ENCODE data around the gene GRK2.
A peak's percentile ranks its signal among the peaks of the same experiment; 100 is the strongest.

GRK2 gene

DNA sequence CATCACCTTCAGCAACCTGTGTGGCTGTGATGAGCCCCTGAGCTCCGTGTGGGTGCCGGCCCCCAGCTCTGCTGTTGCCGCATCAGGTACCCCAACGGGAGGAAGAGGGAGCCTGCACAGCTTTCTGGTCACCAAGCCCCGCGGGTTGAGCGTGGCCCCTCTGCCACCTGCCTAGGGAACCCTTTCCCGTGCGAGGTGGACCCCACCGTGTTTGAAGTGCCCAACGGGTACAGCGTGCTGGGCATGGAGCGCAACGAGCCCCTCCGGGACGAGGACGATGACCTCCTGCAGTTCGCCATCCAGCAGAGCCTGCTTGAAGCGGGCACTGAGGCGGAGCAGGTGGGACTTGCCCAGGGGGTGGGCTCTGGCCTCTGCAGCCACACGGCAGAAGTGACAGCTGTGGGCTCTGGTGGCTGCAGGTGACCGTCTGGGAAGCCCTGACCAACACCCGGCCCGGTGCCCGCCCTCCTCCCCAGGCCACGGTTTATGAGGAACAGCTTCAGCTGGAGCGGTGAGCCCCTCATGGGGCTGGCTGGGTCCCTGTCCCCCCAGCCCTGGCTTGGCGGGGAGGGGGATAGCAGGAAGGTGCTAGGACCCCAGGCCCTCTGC is 35.1 kb downstream of the GRK2 start:
- no peak for DNase-seq (ENCODE audit: low spot score)

DNA sequence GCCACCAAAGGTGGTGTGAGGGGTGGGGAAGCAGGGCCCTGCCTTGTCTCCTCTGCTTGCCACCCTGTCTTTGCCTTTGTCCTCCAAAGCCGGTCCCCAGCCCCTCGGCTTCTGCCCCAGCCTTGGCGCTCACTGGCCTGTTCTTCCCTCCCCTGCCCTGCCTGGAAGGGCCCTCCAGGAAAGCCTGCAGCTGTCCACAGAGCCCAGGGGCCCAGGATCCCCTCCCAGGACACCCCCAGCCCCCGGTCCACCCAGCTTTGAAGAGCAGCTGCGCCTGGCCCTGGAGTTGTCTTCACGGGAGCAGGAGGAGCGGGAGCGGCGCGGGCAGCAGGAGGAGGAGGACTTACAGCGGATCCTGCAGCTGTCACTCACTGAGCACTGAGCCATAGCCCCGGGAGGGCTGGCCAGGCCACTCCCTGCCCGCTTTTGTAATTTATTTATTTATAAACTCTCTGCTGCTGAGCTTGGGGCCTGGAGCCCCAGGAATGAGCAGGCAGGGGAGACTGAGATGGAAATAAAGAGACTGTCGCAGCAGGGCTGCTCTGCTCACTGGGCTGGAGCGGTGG is 35.8 kb downstream of the GRK2 start:
- DNase-seq (ENCODE audit: low spot score) = peak; percentile 81

DNA sequence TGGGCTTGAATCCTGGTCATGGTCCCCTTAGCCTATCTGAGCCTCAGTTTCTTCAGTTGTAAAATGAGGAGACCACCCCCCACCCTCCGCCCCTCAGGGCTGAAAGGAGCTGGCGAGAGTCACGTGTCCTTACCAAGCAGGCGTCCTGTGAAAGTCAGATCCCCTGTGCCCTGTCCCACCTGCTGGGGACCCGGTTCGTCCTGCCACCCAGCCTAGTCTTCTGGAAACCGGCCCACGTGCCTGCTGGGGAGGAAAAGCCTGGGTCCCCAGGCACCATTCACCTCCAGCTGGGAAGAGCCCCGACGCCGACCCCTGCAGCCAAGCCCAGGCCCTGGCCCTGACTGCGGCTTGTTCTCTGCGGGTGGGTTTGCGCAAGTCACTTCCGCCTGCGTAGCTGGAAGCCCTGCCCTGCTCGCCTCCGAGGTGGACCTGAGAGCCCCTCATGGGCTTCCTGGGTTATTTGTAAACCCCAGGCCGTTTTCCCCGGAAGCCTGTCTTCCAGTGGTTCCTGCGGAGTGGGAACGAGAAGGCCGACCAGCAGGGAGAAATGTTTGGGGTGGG is 36.4 kb downstream of the GRK2 start:
- no peak for DNase-seq (ENCODE audit: low spot score)

DNA sequence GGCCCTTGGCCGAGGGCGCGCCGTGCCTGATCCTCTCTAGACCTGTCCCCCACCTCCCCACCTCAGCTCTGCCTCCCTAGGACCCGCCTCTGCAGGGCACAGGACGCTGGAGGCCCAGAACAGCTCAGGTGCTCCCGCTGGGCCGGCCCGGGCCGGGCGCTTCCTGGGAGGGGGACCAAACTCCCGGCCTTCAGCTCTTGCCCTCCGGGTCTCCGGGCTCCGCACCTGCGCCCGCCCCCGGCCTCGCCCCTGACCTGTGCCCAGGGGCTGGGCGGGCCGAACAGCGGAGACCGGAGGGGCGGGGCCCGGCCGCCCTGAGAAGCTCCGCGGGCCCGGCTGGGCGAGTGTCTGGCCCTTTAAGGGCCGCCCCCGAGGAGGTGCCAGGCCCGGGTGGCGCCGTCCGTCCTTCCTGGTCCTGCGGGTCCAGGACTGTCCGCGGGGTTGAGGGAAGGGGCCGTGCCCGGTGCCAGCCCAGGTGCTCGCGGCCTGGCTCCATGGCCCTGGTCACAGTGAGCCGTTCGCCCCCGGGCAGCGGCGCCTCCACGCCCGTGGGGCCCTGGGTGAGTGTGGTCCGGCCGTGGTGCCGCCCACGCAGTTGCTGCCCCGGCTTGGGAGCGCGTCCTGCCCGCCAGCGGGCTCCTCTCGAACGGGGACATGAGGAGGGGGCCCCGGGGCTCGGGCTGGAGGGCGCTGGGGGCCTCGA is 37.0 kb downstream of the GRK2 start, which contains the start of gene SSH3:
TSS of gene SSH3 (plus strand) at position 399 of the 703 bp plus-strand sequence. CDS start at position 495, 96 bp downstream.
- DNase-seq (ENCODE audit: low spot score) = peak; percentile 83

DNA sequence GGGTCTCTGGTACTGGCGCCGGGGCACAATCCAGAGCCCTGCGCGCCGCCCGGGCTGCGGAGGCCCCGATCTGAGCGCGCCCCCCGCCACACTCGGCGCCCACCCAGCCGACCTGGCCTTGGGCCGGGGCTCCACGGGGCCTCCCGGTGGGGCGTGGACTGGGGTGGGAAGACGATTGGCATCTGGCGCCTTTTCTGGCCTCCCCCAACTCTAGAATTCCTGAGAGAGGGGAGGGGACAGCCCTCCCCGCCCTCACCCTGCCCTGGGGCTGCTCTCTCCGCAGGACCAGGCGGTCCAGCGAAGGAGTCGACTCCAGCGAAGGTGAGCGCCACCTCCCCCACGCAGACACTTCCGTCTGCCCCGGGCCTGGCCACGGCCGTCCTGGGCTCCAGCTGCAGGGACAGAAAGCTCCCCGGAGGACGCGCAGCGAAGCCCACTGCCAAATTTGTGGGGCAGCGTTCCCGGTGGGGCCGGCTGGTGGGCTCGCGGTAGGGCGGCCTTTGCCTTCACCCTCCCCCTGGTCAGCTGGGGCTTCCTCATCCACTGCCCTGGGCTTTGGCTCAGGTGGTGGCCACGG is 37.6 kb downstream of the GRK2 start:
- DNase-seq (ENCODE audit: low spot score) = peak; percentile 41

DNA sequence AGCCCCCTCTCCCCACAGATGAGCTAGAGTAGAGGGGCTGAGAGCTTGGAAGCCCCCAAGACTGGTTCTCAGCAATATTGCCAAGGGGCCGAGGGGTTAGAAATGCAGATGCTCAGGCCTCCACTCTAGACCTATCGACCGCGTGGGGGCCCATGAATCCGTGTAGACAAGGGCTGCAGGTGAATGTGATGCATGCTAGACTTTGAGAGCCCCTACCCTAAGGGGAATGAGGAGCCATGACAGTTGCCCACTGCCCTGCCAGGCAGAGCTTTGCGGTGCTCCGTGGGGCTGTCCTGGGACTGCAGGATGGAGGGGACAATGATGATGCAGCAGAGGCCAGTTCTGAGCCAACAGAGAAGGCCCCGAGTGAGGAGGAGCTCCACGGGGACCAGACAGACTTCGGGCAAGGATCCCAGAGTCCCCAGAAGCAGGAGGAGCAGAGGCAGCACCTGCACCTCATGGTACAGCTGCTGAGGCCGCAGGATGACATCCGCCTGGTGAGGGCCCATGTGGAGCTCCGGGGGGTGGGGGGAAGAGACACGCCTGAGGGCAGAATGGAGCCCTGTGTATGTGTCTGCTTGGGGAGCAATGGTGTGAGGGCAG is 38.3 kb downstream of the GRK2 start:
- DNase-seq (ENCODE audit: low spot score) = no peak

DNA sequence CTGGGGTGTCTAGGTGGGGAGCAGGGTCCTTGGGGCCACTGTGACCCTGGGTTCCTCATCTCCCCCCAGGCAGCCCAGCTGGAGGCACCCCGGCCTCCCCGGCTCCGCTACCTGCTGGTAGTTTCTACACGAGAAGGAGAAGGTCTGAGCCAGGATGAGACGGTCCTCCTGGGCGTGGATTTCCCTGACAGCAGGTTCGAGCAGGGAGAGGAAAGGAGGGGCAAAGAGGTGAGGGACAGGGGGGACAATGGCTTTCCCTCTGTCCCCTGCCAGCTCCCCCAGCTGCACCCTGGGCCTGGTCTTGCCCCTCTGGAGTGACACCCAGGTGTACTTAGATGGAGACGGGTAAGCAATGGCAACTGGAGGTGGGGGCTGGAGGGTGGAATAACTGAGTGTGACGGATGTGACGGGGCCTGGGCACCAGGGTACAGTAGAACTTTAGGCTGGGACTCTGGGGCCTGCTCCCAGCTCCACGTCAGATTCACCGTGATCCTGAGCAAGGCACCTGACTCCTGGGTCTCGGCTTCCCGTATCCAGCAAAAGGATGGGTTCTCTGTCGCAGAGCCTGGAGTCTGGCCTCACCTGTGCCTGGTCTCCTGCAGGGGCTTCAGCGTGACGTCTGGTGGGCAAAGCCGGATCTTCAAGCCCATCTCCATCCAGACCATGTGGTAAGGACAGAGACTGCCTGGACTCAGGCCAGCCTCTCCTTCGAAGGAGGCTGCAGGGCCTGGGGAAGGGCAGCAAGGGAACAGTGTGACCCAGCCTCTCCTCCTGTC is 40.7 kb downstream of the GRK2 start:
- DNase-seq (ENCODE audit: low spot score) = no peak

DNA sequence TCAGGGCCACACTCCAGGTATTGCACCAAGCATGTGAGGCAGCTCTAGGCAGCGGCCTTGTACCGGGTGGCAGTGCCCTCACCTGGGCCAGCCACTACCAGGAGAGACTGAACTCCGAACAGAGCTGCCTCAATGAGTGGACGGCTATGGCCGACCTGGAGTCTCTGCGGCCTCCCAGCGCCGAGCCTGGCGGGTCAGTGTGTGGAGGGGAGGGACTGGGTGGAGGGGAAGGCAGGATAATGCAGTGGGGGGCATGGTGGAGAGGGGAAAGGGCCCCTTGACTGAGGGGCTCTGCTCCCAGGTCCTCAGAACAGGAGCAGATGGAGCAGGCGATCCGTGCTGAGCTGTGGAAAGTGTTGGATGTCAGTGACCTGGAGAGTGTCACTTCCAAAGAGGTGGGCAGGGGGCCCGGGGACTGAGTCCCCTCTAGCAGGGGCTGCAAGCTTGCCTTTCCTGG is 41.3 kb downstream of the GRK2 start:
- no peak for DNase-seq (ENCODE audit: low spot score)

DNA sequence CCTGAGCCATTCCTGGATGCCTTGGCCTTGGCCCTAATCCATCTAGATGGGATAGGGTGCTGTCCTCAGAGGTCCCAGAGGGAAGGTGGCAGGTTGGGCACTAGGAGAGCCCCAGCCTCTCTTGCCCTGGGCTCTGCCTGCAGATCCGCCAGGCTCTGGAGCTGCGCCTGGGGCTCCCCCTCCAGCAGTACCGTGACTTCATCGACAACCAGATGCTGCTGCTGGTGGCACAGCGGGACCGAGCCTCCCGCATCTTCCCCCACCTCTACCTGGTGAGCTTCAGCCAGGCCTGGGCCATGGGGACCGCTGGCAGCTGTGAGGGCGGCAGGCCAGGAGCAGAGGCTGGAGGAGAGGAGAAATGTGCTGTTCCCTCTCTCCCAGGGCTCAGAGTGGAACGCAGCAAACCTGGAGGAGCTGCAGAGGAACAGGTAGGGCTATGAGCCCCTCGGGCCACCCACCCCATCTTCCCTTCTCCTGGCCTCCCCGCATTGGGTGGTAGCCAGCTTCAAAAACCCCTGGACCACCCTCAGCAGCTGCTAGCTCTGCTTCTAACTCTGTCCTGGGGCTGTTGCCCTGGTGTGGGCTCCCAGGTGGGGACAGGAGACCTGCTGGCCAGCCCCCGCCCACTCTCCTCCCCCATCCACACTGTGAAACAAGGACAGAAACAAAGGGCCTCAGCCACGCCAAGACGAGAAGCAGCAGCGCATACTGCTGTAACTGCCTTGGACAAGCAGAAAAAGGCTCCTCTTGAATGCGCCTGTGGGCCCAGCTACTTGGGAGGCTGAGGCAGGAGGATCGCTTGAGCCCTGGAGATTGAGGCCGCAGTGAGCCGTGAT is 42.0 kb downstream of the GRK2 start:
- no peak for DNase-seq (ENCODE audit: low spot score)

DNA sequence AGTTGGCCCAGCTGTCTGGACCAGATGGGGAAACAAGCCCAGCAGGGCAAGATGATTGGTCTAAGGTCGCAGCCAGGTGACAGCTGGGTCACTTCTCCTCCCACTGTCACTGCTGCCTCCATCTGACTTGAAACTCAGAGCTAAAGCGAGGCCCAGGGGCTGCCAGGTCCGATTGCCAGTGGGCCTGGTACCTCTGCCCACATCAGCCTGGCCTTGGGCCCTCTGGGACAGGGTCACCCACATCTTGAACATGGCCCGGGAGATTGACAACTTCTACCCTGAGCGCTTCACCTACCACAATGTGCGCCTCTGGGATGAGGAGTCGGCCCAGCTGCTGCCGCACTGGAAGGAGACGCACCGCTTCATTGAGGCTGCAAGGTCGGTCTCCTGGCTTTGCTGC is 42.9 kb downstream of the GRK2 start:
- DNase-seq (ENCODE audit: low spot score) = no peak

DNA sequence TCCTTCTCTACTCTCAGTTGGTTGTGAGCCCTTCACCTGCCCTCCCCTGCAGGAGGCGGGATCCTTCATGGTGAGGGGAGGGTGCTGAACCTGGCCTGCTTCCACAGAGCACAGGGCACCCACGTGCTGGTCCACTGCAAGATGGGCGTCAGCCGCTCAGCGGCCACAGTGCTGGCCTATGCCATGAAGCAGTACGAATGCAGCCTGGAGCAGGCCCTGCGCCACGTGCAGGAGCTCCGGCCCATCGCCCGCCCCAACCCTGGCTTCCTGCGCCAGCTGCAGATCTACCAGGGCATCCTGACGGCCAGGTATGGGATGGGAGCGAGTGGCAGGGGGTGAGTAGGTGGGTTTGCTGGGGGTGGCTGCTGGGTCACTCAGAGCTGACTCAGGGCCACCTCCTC is 43.4 kb downstream of the GRK2 start:
- DNase-seq (ENCODE audit: low spot score) = no peak

DNA sequence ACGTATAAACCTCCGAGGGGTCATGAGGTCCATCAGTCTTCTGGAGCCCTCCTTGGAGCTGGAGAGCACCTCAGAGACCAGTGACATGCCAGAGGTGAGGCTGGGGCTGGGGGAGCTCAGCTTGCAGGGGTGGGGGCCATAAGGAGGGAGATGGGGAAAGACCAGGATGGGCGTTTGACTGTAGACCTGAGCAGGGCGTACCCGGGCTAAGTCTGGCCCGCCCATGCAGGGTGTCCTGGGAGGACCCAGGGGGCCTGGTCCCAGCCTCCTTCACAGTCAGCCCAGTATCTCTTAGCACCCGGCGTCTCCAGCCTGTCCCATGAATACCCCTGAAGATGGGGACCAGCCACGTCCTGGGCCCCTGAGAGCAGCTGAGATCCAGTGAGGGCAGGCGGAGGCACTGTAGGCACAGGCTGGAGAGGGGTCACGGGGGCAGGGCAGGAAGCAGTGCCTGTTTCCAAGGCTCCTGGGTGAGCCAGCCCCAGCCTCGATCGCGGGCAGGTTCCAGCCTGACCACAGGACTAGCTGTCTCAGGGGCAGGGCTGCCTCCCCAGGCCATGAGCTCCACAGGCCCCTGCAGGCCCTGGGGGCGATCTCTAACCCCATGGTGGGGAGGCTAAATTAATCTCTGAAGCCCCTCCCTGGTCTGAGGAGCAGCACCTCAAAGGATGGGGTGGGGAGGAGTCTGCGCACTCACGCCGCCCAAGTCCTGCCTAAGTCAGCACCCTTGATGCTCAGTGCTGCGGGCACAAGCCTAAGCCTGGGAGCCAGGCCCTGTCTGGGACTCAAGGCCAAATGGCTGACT is 44.2 kb downstream of the GRK2 start:
- no peak for DNase-seq (ENCODE audit: low spot score)

DNA sequence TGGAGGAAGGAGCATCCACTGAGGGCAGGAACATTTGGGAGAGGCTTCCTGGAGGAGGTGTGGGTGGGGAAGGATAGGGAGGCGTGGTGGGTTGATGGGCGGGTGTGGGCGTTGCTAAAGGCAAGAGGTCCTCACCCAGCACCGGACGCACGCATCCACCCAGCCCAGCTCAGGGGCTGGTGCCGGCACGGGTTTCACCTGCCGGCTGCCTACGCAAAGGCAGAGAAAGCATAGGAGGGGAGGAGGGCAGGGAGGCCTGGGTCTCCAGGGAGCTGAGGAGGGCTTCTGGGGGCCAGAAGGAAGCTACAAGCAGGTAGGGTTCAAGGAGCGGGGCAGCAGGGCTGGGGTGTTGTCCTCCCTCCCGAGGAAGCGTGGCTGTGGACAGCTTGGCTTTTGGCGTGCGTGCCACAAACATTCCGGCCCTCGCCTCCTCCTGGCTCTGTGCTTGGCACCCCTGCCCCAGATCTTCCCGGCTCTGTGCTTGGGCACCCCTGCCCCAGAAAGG is 44.8 kb downstream of the GRK2 start:
- no peak for DNase-seq (ENCODE audit: low spot score)

DNA sequence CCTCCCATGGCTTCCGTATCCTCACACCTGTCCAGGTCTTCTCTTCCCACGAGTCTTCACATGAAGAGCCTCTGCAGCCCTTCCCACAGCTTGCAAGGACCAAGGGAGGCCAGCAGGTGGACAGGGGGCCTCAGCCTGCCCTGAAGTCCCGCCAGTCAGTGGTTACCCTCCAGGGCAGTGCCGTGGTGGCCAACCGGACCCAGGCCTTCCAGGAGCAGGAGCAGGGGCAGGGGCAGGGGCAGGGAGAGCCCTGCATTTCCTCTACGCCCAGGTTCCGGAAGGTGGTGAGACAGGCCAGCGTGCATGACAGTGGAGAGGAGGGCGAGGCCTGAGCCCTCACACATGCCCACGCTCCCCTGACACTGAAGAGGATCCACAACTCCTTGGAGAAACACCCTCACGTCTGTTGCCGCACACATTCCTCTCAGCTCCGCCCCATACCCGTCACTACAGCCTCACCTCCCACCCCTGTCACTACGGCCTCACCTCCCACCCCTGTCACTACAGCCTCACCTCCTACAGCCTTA is 45.3 kb downstream of the GRK2 start:
- no peak for DNase-seq (ENCODE audit: low spot score)

DNA sequence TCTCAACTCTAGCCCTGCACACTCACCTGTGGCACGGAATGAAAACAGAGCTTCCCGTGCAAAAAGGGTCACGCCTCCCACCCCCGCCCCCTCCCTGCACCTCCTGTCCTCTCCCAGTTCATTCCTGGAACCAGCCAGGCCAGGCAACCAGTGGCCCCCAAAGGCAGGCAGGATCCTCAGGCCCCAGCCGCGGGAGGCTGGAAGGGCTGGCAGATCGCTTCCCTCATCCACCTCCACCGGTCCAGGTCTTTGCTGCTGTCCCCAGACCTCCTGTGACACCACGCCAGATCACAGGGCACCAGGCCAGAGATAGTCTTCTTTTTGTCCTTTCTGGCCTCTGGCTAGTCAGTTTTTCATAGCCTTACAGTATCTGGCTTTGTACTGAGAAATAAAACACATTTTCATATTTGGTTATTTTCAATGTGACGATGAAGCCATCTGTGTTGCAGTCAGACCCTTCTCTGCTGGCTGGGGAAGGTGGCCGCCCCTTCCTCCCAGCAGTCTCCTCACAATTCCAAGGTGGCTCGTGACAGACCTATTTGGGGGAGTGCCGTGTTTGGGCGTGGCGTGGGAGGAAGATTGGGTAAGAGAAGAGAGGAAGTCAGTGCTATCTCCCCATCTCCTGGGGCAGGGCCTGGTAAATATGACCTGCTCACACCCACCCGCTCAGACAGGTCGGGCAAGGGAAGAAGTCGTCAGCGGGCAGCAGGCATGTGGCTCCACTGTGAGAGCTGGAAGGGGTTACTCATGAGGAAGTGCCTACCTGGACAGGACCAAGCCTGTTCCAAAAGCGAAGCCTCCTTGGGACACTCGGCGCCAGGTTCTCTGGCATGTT is 46.1 kb downstream of the GRK2 start:
- no peak for DNase-seq (ENCODE audit: low spot score)

DNA sequence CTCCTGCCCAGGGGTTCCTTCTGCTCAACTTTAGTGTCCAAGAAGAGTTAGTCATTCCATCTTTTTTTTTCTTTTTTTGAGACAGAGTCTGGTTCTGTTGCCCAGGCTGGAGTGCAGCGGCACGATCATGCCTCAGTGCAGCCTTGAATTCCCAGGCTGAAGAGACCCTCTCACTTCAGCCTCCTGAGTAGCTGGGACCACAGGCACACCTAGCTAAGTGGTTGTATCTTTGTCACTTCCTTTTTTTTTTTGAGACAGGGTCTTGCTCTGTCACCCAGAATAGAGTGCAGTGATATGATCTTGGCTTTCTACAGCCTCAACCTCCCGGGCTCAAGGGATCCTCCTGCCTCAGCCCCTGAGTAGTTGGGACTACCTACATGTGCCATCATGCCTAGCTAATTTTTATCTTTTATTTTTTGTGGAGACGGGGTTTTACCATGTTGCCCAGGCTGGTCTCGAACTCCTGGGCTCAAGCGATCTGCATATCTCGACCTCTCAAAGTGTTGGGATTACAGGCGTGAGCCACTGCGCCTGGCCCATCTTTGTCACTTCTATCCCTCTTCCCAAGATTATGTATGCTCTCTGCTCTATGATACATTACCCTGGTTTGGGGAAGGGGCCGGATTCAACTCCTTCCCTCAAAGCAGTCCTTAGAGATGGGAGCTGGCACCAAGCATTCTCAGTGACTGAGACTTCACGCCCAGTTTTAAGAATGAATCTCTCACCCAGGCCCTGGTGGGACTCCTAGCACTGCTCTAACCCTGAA is 47.0 kb downstream of the GRK2 start:
- DNase-seq (ENCODE audit: low spot score) = no peak

DNA sequence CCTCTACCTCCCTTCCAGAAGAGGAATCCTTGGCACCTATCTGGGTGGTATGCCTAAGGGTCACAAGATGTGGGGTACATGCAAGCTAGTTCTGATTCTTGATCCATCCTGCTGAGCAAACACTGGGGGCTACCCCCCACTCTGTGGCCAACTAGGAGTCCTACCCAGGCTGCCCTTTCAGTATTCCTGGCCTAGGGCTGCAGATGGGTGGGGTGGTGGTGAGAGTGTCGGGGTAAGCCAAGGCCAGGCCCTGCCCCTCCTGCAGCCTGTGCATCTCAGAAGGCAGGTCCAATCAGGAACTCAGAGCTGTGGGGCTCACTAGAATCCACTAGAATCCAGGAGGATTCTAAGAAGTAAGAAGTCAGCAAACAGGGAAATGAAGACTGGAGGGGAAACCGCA is 47.9 kb downstream of the GRK2 start:
- no peak for DNase-seq (ENCODE audit: low spot score)
